Astrocyte (in vitro differentiated cells and primary cell): ENCODE measurements around the gene SBNO2. TPM values are rescaled to one million over a fixed set of nuclear protein-coding genes. Genes with fewer than 3 reads are reported as not detected.

ENCODE experiments used
- DNase-seq: peaks from one replicate; pipeline ENCODE4 v3.0.0-alpha.2; 2010; ENCODE audit warnings: low read depth
- FAIRE-seq: peaks from 2 replicates; lab custom pipeline; 2011; peaks lifted over from hg19 to GRCh38; lab: Jason Lieb, UNC
- H2AFZ ChIP-seq: 2 replicates; pipeline ENCODE4 v1.6.0; 2012; ENCODE audit warnings: low read depth, low read length, inconsistent platforms
- H3K27ac ChIP-seq: 2 replicates; pipeline ENCODE4 v1.5.1; 2011; ENCODE audit warnings: low read depth, low read length, inconsistent platforms
- H3K27me3 ChIP-seq: 2 replicates; pipeline ENCODE4 v1.6.0; 2011; ENCODE audit warnings: low read length, inconsistent platforms; ENCODE audit not compliant: insufficient read depth
- H3K36me3 ChIP-seq: 2 replicates; pipeline ENCODE4 v1.5.1; 2011; ENCODE audit warnings: low read length, inconsistent platforms; ENCODE audit not compliant: insufficient read depth
- H3K4me1 ChIP-seq: 2 replicates; pipeline ENCODE4 v1.5.1; 2011; ENCODE audit warnings: low read length, inconsistent platforms; ENCODE audit not compliant: insufficient read depth
- H3K4me2 ChIP-seq: 2 replicates; pipeline ENCODE4 v1.6.0; 2012; ENCODE audit warnings: low read length, inconsistent platforms
- H3K4me3 ChIP-seq: 2 replicates; pipeline ENCODE4 v1.5.1; 2011; ENCODE audit warnings: low read depth, mild to moderate bottlenecking, low read length, inconsistent platforms; ENCODE audit not compliant: insufficient read depth
- H3K79me2 ChIP-seq: 2 replicates; pipeline ENCODE4 v1.6.0; 2012; ENCODE audit warnings: mild to moderate bottlenecking, low read length, inconsistent platforms; ENCODE audit not compliant: insufficient read depth
- H3K9ac ChIP-seq: 2 replicates; pipeline ENCODE4 v1.6.0; 2012; ENCODE audit warnings: mild to moderate bottlenecking, low read length, inconsistent platforms
- H3K9me3 ChIP-seq: 2 replicates; pipeline ENCODE4 v1.5.1; 2012; ENCODE audit warnings: low read depth, mild to moderate bottlenecking, low read length, inconsistent platforms; ENCODE audit not compliant: insufficient read depth
- H4K20me1 ChIP-seq: 2 replicates; pipeline ENCODE4 v1.6.0; 2012; ENCODE audit warnings: low read length, inconsistent platforms; ENCODE audit not compliant: insufficient read depth
- H3K27ac Mint-ChIP-seq: one replicate; pipeline ENCODE4 v1.8.0; 2021; ENCODE audit warnings: mild to moderate bottlenecking, mixed read lengths; ENCODE audit not compliant: unreplicated experiment
- H3K27me3 Mint-ChIP-seq: one replicate; pipeline ENCODE4 v1.8.0; 2021; ENCODE audit warnings: low read depth, mixed read lengths; ENCODE audit not compliant: unreplicated experiment
- H3K36me3 Mint-ChIP-seq: one replicate; pipeline ENCODE4 v1.8.0; 2021; ENCODE audit warnings: low read depth, mixed read lengths; ENCODE audit not compliant: unreplicated experiment
- H3K4me1 Mint-ChIP-seq: one replicate; pipeline ENCODE4 v1.8.0; 2021; ENCODE audit warnings: low read depth, mixed read lengths; ENCODE audit not compliant: unreplicated experiment
- H3K4me3 Mint-ChIP-seq: one replicate; pipeline ENCODE4 v1.8.0; 2021; ENCODE audit warnings: mild to moderate bottlenecking, moderate library complexity, mixed read lengths; ENCODE audit not compliant: unreplicated experiment
- H3K9me3 Mint-ChIP-seq: one replicate; pipeline ENCODE4 v1.8.0; 2021; ENCODE audit warnings: mild to moderate bottlenecking, mixed read lengths; ENCODE audit not compliant: unreplicated experiment
- CTCF ChIP-seq: IDR thresholded peaks from 2 replicates; pipeline ENCODE4 v1.5.1; 2011; ENCODE audit warnings: low read depth, mild to moderate bottlenecking, inconsistent platforms, low read length, moderate library complexity; ENCODE audit not compliant: insufficient read depth
- EZH2 ChIP-seq: IDR thresholded peaks from 2 replicates; pipeline ENCODE4 v1.6.1; 2012; ENCODE audit warnings: mild to moderate bottlenecking, low read length, inconsistent platforms; ENCODE audit not compliant: insufficient read depth
- total RNA-seq: library from RNA; stranded (reverse); gene quantifications from 2 replicates; pipeline ENCODE4 v1.2.1, GENCODE V29; 2021

SBNO2 gene
- total RNA-seq, 1 donor from 2014 or later: 39.3 TPM

GRCh38 chr19:1061987-1062386 lies 112.1 kb downstream of the SBNO2 start:
- H3K27ac Mint-ChIP-seq: no peak overlapping the region
- TF ChIP-seq CTCF (no peak), EZH2 (no peak)
- FAIRE-seq (no peak), DNase-seq (no peak)
- Histone ChIP-seq H3K27ac (no peak overlapping the region), H3K4me3 (no peak overlapping the region), H3K9ac (no peak overlapping the region), H2AFZ (no peak overlapping the region), H3K79me2 (no peaks in the 10 kb centered on the region), H4K20me1 (peaks cover 9% of the 10 kb centered on the region), H3K4me1 (peaks cover 3% of the 10 kb centered on the region), H3K4me2 (no peak overlapping the region), H3K9me3 (peaks cover 18% of the 10 kb centered on the region), H3K27me3 (peaks cover 5% of the 10 kb centered on the region), H3K36me3 (no peaks in the 10 kb centered on the region)
- no peaks in the 10 kb centered on the region for H3K9me3 Mint-ChIP-seq
- H3K36me3 Mint-ChIP-seq: peaks cover 9% of the 10 kb centered on the region
- peaks cover 3% of the 10 kb centered on the region for H3K4me1 Mint-ChIP-seq
- H3K27me3 Mint-ChIP-seq: peaks cover 2% of the 10 kb centered on the region
- H3K4me3 Mint-ChIP-seq: no peak overlapping the region

GRCh38 chr19:1060689-1061088 lies 113.4 kb downstream of the SBNO2 start:
- H3K4me1 ChIP-seq: no peaks in the 10 kb centered on the region
- no peak overlapping the region for H3K27ac ChIP-seq
- no peak overlapping the region for H2AFZ ChIP-seq
- no peak overlapping the region for H3K4me2 ChIP-seq
- Mint-ChIP-seq H3K4me3 (no peak overlapping the region), H3K9me3 (no peaks in the 10 kb centered on the region), H3K27me3 (peaks cover 2% of the 10 kb centered on the region), H3K27ac (no peak overlapping the region), H3K36me3 (peaks cover 15% of the 10 kb centered on the region), H3K4me1 (peaks cover 3% of the 10 kb centered on the region)
- H3K79me2 ChIP-seq: no peaks in the 10 kb centered on the region
- TF ChIP-seq CTCF (no peak), EZH2 (no peak)
- H4K20me1 ChIP-seq: peaks cover 6% of the 10 kb centered on the region
- peaks cover 28% of the 10 kb centered on the region for H3K9me3 ChIP-seq
- no peak for FAIRE-seq
- H3K36me3 ChIP-seq: no peaks in the 10 kb centered on the region
- H3K9ac ChIP-seq: no peak overlapping the region
- H3K27me3 ChIP-seq: no peaks in the 10 kb centered on the region
- DNase-seq: no peak
- H3K4me3 ChIP-seq: no peak overlapping the region

- Mint-ChIP-seq H3K36me3 (peaks cover 18% of the 10 kb centered on the region), H3K4me3 (no peak overlapping the region), H3K27me3 (no peaks in the 10 kb centered on the region), H3K4me1 (no peaks in the 10 kb centered on the region), H3K27ac (no peak overlapping the region), H3K9me3 (no peaks in the 10 kb centered on the region)
- TF ChIP-seq CTCF (no peak), EZH2 (no peak)
- Histone ChIP-seq H3K79me2 (no peaks in the 10 kb centered on the region), H3K9ac (no peak overlapping the region), H3K4me2 (no peak overlapping the region), H2AFZ (no peak overlapping the region), H3K4me3 (no peak overlapping the region), H3K9me3 (peaks cover 28% of the 10 kb centered on the region), H3K4me1 (no peaks in the 10 kb centered on the region), H3K27me3 (no peaks in the 10 kb centered on the region), H4K20me1 (no peaks in the 10 kb centered on the region), H3K36me3 (no peaks in the 10 kb centered on the region), H3K27ac (no peak overlapping the region)
- FAIRE-seq: no peak
- no peak for DNase-seq
Measured at GRCh38 chr19:1058112-1058511, 116.0 kb downstream of the SBNO2 start.
